ENCODE measurements around the gene ZMIZ2.
"Not testable (repeated sequence)": the region's sequence is repeated elsewhere in the genome, so short reads cannot be mapped to it uniquely, and the experiment has no call there.

The ZMIZ2 gene

DNA sequence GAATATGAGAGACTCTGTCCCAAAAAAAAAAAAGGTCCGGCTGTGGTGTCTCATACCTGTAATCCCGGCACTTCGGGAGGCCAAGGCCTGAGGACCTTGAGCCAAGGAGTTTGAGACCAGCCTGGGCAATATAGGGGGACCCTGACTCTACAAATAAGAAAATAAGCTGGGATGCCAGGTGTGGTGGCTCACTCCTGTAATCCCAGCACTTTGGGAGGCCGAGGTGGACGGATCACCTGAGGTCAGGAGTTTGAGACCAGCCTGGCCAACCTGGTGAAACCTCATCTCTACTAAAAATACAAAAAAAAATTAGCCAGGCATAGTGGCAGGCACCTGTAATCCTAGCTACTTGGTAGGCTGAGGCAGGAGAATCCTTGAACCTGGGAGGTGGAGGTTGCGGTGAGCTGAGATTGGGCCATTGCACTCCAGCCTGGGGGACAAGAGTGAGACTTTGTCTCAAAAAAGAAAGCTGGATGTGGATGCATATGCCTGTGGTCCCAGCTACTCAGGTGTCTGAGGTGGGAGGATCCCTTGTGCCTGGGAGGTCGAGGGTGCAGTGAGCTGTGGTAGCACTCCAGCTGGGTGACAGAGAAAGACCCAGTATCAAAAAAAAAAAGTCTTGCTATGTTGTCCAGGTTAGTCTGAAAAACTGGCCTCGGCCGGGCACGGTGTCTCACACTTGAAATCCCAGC is 55.3 kb downstream of the ZMIZ2 start:
- not testable (repeated sequence) for DNase-seq (ENCODE audit: low read depth)

DNA sequence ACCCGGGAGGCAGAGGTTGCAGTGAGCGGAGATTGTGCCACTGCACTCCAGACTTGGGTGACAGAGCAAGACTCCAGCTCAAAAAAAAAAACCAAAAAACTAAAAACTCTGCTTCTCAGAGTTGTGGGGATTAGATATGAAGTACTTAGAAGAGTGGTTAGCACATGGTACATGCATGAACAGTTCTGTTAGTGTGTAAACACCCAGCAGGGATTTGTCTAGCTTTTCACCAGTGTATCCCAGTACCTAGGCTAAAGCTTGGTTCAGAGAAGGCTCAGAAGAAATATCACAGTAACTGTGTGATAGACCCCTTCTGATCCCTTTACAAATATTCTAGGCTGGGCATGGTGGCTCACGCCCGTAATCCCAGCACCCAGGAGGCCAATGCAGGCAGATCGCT is 57.3 kb downstream of the ZMIZ2 start:
- DNase-seq (ENCODE audit: low read depth): no peak

- DNase-seq (ENCODE audit: low read depth): no peak
Measured at GRCh38 chr7:44808914-44809393, 60.3 kb downstream of the ZMIZ2 start.

DNA sequence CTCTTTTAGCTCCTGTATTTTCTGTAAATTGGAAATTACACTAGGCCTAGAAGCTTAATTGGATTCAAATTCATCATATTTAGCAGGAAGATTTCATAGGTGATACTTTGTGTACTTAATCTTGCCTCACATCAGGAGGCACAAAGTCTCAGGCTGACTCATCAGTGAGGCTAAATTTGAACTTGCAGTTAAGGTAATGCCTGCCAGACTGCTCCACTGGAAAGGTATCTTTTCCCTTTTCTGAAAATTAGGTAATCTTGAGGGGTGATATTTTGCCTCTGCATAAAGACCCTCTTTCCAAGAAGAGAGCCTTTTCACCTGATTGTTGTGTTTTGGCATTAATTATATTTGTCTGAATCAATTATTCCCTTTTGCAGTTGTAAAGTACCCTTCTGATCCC is 62.4 kb downstream of the ZMIZ2 start:
- no peak for DNase-seq (ENCODE audit: low read depth)

DNA sequence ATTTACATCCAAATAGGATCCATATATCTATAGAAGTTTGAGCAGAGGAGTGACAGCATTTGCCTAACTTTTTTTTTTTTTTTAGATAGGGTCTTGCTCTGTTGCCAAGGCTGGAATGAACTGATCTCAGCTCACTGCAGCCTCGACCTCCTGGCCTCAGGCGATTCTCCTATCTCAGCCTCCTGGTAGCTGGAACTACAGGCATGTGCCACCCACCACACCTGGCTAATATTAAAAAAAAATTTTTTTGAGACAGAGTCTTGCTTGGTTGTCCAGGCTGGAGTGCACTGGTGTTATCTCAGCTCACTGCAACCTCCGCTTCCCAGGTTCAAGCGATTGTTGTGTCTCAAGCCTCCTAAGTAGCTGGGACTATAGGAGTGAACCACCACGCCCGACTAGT is 62.9 kb downstream of the ZMIZ2 start:
- DNase-seq (ENCODE audit: low read depth): no peak

GRCh38 chr7:44814919-44815318 is 66.3 kb downstream of the ZMIZ2 start:
- DNase-seq (ENCODE audit: low read depth): no peak

DNA sequence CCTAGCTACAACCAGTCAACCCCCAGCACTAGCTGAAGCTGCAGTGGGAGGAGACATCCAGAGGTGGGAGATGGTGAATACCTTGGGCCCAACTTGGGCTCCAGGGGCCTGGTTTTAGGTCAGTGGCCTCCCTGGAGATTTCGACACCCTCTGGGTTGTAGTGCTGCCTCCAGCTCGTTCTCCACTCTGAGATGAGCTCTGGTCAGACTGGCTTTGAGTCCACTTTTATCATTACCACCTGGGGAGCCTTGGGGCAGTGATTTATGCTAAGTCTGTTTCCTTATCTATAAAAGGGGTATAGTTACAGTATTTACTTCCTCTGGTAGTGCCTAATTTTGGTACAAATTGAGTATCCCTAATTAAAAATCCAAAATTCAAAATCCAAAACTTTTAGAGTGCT is 70.6 kb downstream of the ZMIZ2 start:
- DNase-seq (ENCODE audit: low read depth): no peak
